ENCODE results near the gene CYBC1. TPM values are rescaled to one million over a fixed set of nuclear protein-coding genes. Genes with fewer than 3 reads are reported as not detected.

CYBC1 gene
- total and polyA plus RNA-seq, 2 donors (not counting 1 experiment from before 2014, with no cell fraction given) = 328 to 569 TPM

- Mint-ChIP-seq H3K4me1 (peaks cover 52% of the 10 kb centered on the region), H3K27me3 (no peaks in the 10 kb centered on the region), H3K9me3 (ENCODE audit: insufficient read depth) (no peaks in the 10 kb centered on the region), H3K4me3 (no peak overlapping the region), H3K27ac (peak overlapping the region; percentile 37)
- DNase-seq (no peak), ATAC-seq (ENCODE audit: low read depth) (no peak)
- ChIA-PET CTCF (interaction anchor here (1.4 kb wide), 1 partner anchor 17 kb away, joined by 5 read pairs; no protein-coding TSS in a partner anchor), POLR2A (interaction anchor here (0.5 kb wide), 1 partner anchor 201 kb away, joined by 3 read pairs; no protein-coding TSS in a partner anchor)
- Histone ChIP-seq H2AFZ (ENCODE audit: insufficient read depth, low read depth, low read length, poor library complexity, severe bottlenecking) (no peak overlapping the region), H3K4me3 (ENCODE audit: control extremely low read depth in 1 of 5, extremely low read depth in 1 of 5, insufficient read depth in 1 of 5, low read depth in 2 of 5, low read length in 4 of 5) (no peak overlapping the region), H3K9me3 (ENCODE audit: control extremely low read depth in 1 of 3, control insufficient read depth in 2 of 3, insufficient read depth in 1 of 3, low read length in 2 of 3) (no peaks in the 10 kb centered on the region), H3K4me1 (ENCODE audit: control insufficient read depth in 2 of 2, insufficient read depth in 2 of 2, low read length in 2 of 2) (peaks cover 20 to 78% of the 10 kb centered on the region in 2 donors), H3K27me3 (replicated peaks in 1 of 4; ENCODE audit: control extremely low read depth in 1 of 4, control insufficient read depth in 3 of 4, insufficient read depth in 4 of 4, low read length in 3 of 4) (no peaks in the 10 kb centered on the region), H3K4me2 (replicated peaks; ENCODE audit: low read depth, low read length, poor library complexity, severe bottlenecking) (no peak overlapping the region), H3K9ac (ENCODE audit: low read length) (no peak overlapping the region), H3K36me3 (replicated peaks in 1 of 2; ENCODE audit: control extremely low read depth in 1 of 2, control insufficient read depth in 1 of 2, extremely low read depth in 1 of 2, insufficient read depth in 2 of 2, low read length in 1 of 2) (peaks cover 1 to 73% of the 10 kb centered on the region in 2 experiments), H4K20me1 (ENCODE audit: control insufficient read depth, insufficient read depth, low read length, poor library complexity, severe bottlenecking) (peaks cover 90% of the 10 kb centered on the region), H3K79me2 (ENCODE audit: control insufficient read depth, insufficient read depth, low read length) (peaks cover 90% of the 10 kb centered on the region), H3K27ac (ENCODE audit: low read length in 2 of 2) (no peak overlapping the region)
- intact Hi-C loops (cut with micrococcal nuclease) = no loop called here
- TF ChIP-seq CTCF (IDR thresholded peaks at IDR 0.05) (no peak), EZH2 (IDR thresholded peaks at IDR 0.05; ENCODE audit: borderline replicate concordance, insufficient read depth, low read depth, low read length, poor library complexity, severe bottlenecking) (no peak)
- WGBS (ENCODE audit: insufficient coverage) = 95% methylated on average over 27 of the region's 28 CpGs
Measured at GRCh38 chr17:82442643-82443464, 7.7 kb downstream of the CYBC1 start.

Data from B cell (primary cell).